ENCODE measurements around the gene SPARCL1.

The SPARCL1 gene

DNA sequence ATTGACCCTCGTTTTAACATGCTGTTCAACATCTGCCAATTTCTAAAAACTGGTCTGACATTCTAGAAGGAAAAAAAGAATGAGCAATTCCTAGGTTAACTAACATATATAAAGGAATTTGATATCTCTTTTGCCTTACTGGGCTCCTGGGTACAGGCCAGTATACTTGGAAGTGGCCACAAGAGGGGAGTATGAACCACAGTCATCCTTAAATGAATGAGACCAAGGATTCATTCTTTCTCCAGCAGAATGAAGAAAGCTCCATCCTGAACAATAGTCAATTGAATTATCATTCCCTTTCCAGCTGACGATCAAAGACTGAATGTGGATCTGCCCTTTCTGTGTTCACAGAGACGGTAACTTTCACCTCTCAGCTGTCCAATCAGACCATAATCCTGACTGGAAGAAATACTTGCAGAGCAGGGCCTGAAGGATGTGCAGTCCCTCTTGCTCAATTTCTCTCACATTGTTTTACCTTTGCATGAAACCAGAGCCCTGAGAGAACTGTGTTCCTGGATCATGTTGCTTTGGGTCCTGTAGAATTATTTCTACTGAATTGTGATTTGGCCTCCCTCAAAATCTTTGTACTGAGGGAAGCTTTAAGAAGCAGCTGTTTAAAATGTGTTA lies 14.8 kb upstream of the SPARCL1 start:
- H3K27me3 ChIP-seq = no peaks in the 10 kb centered on the region

DNA sequence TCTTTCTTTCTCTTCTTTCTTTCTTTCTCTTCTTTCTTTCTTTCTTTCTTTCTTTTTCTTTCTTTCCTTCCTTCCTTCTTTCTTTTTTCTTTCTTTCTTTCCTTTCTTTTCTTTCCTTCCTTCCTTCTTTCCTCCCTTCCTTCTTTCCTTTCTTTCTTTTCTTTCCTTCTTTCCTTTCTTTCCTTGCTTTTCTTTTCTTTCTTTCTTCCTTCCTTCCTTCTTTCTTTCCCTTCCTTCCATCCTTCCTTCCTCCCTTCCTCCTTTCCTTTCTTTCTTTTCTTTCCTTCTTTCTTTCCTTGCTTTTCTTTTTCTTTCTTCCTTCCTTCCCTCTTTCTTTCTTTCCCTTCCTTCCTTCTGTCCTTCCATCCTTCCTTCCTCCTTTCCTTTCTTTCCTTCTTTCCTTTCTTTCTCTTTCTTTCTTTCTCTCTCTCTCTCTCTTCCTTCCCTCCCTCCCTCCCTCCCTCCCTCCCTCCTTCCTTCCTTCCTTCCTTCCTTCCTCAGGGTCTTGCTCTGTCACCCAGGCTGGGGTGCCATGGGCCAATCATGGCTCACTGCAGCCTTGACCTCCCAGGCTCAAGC lies 13.6 kb upstream of the SPARCL1 start:
- TF ChIP-seq, protein P1, sequence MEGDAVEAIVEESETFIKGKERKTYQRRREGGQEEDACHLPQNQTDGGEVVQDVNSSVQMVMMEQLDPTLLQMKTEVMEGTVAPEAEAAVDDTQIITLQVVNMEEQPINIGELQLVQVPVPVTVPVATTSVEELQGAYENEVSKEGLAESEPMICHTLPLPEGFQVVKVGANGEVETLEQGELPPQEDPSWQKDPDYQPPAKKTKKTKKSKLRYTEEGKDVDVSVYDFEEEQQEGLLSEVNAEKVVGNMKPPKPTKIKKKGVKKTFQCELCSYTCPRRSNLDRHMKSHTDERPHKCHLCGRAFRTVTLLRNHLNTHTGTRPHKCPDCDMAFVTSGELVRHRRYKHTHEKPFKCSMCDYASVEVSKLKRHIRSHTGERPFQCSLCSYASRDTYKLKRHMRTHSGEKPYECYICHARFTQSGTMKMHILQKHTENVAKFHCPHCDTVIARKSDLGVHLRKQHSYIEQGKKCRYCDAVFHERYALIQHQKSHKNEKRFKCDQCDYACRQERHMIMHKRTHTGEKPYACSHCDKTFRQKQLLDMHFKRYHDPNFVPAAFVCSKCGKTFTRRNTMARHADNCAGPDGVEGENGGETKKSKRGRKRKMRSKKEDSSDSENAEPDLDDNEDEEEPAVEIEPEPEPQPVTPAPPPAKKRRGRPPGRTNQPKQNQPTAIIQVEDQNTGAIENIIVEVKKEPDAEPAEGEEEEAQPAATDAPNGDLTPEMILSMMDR (IDR thresholded peaks at IDR 0.05; ENCODE audit: low read depth, low read length) = no peak

More for the DNA sequence above, 14.8 kb upstream of the SPARCL1 start:
- Histone ChIP-seq H3K36me3 (no peaks in the 10 kb centered on the region), H3K4me3 (ENCODE audit: low read depth, low read length) (no peak overlapping the region), H3K9me3 (no peaks in the 10 kb centered on the region), H3K4me1 (no peaks in the 10 kb centered on the region)
- TF ChIP-seq, protein P1 (IDR thresholded peaks at IDR 0.05; ENCODE audit: low read depth, low read length) = peak; percentile 70
- DNase-seq = peak; percentile 34

DNA sequence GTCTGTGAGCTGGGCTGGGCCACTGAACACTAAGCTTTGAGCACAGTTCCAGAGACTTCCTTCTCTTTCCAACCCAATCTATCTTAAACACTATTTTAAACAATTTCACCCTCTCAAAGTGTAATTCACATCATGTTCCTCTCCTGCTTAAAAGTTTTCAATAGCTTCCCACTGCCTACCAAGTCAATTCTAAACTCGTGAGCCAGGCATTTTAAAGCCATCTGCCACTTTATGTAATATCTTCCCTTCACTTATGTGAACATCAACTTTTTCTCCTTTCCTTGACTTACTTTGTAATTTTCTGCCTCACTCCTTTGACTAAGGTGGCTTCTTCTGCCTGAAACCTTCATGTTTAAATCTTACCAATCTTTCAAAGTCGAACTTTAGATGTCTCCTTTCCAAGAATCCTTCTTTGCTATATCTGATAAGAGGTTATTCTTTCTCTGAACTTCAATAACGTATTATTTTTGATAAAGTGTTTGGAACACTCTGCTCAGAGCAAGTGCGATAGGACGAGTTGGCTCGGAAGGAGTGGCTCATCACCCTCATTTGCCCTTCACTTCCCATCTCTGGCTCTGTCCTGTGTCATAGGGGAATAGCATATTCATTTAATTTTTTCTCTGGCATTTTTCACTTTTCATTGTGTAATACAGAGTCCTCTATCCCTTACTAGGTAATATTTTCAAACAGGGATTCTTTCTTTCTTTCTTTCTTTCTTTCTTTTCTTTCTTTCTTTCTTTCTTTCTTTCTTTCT lies 13.0 kb upstream of the SPARCL1 start:
- Histone ChIP-seq H3K9me3 (no peaks in the 10 kb centered on the region), H3K4me3 (ENCODE audit: low read depth, low read length) (no peak overlapping the region), H3K36me3 (no peaks in the 10 kb centered on the region), H3K4me1 (no peaks in the 10 kb centered on the region), H3K27me3 (no peaks in the 10 kb centered on the region)
- TF ChIP-seq, protein P1 (IDR thresholded peaks at IDR 0.05; ENCODE audit: low read depth, low read length) = no peak
- no peak for DNase-seq

More for the DNA sequence above, 13.6 kb upstream of the SPARCL1 start:
- Histone ChIP-seq H3K27me3 (no peaks in the 10 kb centered on the region), H3K4me1 (no peaks in the 10 kb centered on the region), H3K36me3 (no peaks in the 10 kb centered on the region), H3K9me3 (no peaks in the 10 kb centered on the region), H3K4me3 (ENCODE audit: low read depth, low read length) (no peak overlapping the region)
- DNase-seq = no peak

DNA sequence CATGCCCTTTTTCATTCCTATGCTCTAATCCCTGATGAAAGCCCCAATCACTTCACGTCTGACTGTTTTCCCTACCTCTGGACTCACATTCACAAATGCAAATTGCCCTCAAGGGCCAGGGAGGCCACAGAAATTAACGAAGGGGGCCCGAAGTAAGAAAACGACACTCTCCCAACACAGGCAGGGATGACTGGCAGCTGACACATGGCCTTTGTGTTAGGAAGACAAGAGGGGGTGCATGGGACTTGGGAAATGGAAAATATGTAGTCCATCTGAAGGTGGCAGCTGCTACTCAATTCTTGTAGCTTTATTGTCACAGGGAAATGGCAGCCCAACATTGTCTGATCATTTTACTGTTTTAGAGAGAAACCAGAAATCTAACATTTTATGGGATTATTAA lies 12.3 kb upstream of the SPARCL1 start:
- DNase-seq = no peak
- TF ChIP-seq, protein P1 (IDR thresholded peaks at IDR 0.05; ENCODE audit: low read depth, low read length) = no peak
- Histone ChIP-seq H3K9me3 (no peaks in the 10 kb centered on the region), H3K36me3 (no peaks in the 10 kb centered on the region), H3K4me3 (ENCODE audit: low read depth, low read length) (no peak overlapping the region), H3K4me1 (no peaks in the 10 kb centered on the region), H3K27me3 (no peaks in the 10 kb centered on the region)

DNA sequence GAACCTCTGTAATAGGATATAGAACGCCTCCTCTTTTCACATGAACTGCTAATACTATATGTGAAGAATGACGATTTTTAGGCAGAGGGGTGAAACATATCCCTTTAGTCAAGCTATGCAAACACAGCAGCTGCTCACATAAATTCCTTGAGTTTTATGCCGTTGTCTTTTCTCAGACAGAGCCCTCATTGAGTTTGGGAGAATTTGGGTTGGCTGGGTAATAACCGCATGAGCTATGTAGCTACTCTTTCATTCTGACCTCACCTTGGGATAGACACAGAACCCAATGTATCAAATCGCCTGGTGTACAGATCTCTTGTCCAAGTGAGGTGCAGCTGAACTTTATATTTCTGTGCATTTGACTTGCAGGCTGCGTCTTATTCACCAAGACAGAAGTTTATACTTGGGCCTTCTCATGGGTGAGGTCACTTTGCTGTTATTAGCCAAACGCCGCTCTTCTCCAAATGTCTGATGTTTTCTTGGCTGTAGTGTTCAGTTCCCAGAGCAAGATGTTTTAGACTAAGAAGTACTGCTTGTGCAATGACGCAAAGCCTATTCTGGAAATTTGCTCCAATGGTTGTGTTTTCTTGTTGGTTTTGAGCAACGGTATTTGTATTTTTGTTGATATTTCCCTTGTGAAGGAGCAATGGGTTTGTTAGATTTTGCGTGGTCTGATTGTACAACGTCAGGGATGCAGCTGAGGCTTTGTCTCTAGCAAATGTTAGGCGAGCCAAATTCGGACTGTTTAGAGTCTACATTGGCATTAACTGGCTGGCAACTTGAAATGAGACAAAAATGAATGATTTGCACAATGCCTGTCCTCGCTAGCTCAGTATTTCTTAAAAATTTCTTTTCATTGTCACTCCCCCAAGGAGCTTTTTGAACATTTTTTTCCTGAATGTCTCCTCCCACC lies 11.2 kb upstream of the SPARCL1 start:
- H3K9me3 ChIP-seq = no peaks in the 10 kb centered on the region
- no peaks in the 10 kb centered on the region for H3K36me3 ChIP-seq
- no peaks in the 10 kb centered on the region for H3K27me3 ChIP-seq
- H3K4me1 ChIP-seq = no peaks in the 10 kb centered on the region
- TF ChIP-seq, protein P1 (IDR thresholded peaks at IDR 0.05; ENCODE audit: low read depth, low read length) = no peak
- H3K4me3 ChIP-seq (ENCODE audit: low read depth, low read length) = no peak overlapping the region
- no peak for DNase-seq
